T-cell (primary cell): ENCODE data around the gene C9orf57. TPM values are rescaled to one million over a fixed set of nuclear protein-coding genes. Genes with fewer than 3 reads are reported as not detected.

Experiments used
- ATAC-seq, 4 experiments: fragments of 200-7000 bp in 3 of 4; fragments of 150-1000 bp in 1 of 4; cut with Tn5 transposase; replicated peaks in 1 of 4; 1 replicate in 3 of 4; 2 replicates in 1 of 4; pipeline ENCODE4 v1.10.0; 2021; ENCODE audit warnings: moderate library complexity in 3 of 4, mild to moderate bottlenecking in 2 of 4, moderate number of reproducible peaks in 1 of 4
- CTCF ChIA-PET, 2 donors: fragments of 300-600 bp; sonication (Branson Sonifier 250); formaldehyde crosslinking; loops; one replicate each; lab custom pipeline; 2022; ENCODE audit warnings: antibody characterized with exemption in 2 of 2; lab: Charles Lee
- POLR2A ChIA-PET, 2 donors: fragments of 300-600 bp; sonication (Branson Sonifier 250); formaldehyde crosslinking; loops; one replicate each; lab custom pipeline; 2022; ENCODE audit warnings: antibody characterized with exemption in 2 of 2; lab: Charles Lee
- DNase-seq, 35 experiments: peaks; one replicate each; pipeline versions ENCODE4 v3.0.0 to v3.0.0-alpha.2; 2013 to 2023
- H3K27ac ChIP-seq: one replicate; pipeline ENCODE4 v1.5.1; 2013; ENCODE audit warnings: low read length
- H3K27me3 ChIP-seq, 2 experiments: replicated peaks in 1 of 2; 1 replicate in 1 of 2; 2 replicates in 1 of 2; pipeline versions ENCODE4 v1.6.1 to v1.7.0; 2013; ENCODE audit warnings: low read length in 1 of 2, mixed read lengths in 1 of 2; ENCODE audit not compliant: control insufficient read depth in 2 of 2, insufficient read depth in 2 of 2; ENCODE audit errors: extremely low read depth in 1 of 2
- H3K36me3 ChIP-seq, 2 donors: 1 replicate in 1 of 2; 2 replicates in 1 of 2; pipeline versions ENCODE4 v1.6.1 to v1.7.0; 2013; ENCODE audit warnings: low read length in 1 of 2; ENCODE audit not compliant: control insufficient read depth in 2 of 2, insufficient read depth in 1 of 2; ENCODE audit errors: extremely low read depth in 1 of 2
- H3K4me1 ChIP-seq, 2 experiments: 1 replicate in 1 of 2; 2 replicates in 1 of 2; pipeline versions ENCODE4 v1.6.1 to v1.7.0; 2013; ENCODE audit warnings: low read length in 2 of 2, mixed read lengths in 1 of 2; ENCODE audit not compliant: insufficient read depth in 2 of 2, control insufficient read depth in 1 of 2; ENCODE audit errors: extremely low read depth in 1 of 2
- H3K4me3 ChIP-seq, 2 donors: 1 replicate in 1 of 2; 2 replicates in 1 of 2; pipeline versions ENCODE4 v1.5.1 to v1.7.0; 2013; ENCODE audit warnings: mild to moderate bottlenecking in 2 of 2, low read length in 1 of 2, moderate library complexity in 1 of 2; ENCODE audit not compliant: control insufficient read depth in 1 of 2; ENCODE audit errors: extremely low read depth in 1 of 2
- H3K9me3 ChIP-seq: 2 replicates; pipeline ENCODE4 v1.7.0; 2013
- H3K27ac Mint-ChIP-seq, 2 donors: one replicate each; pipeline ENCODE4 v1.8.0; 2020 to 2021; ENCODE audit warnings: mild to moderate bottlenecking in 2 of 2, mixed read lengths in 2 of 2
- H3K27me3 Mint-ChIP-seq, 2 donors: one replicate each; pipeline ENCODE4 v1.8.0; 2021 to 2022; ENCODE audit warnings: mixed read lengths in 2 of 2
- H3K36me3 Mint-ChIP-seq: one replicate; pipeline ENCODE4 v1.8.0; 2021; ENCODE audit warnings: mixed read lengths
- H3K4me1 Mint-ChIP-seq, 3 donors: one replicate each; pipeline ENCODE4 v1.8.0; 2020 to 2022; ENCODE audit warnings: mixed read lengths in 3 of 3, mild to moderate bottlenecking in 1 of 3
- H3K4me3 Mint-ChIP-seq, 3 donors: one replicate each; pipeline ENCODE4 v1.8.0; 2020 to 2022; ENCODE audit warnings: mild to moderate bottlenecking in 3 of 3, mixed read lengths in 3 of 3, moderate library complexity in 3 of 3
- H3K9me3 Mint-ChIP-seq, 3 donors: one replicate each; pipeline ENCODE4 v1.8.0; 2020 to 2022; ENCODE audit warnings: mixed read lengths in 3 of 3
- WGBS: methylation state at CpG from one replicate; pipeline ENCODE4 v1.1.5; 2013; ENCODE audit warnings: missing lambda C conversion rate; ENCODE audit not compliant: insufficient coverage; 5-methylcytosine and 5-hydroxymethylcytosine counted together
- total RNA-seq, 35 experiments: library from RNA in 6 of 35; stranded (reverse) in 6 of 35; fragments of 120-200 nt in 1 of 35; gene quantifications; one replicate each; pipeline versions ENCODE4 v1.2.1 to v1.2.4 and lab custom pipeline; 2013 to 2026

Gene C9orf57
- total RNA-seq, 5 donors from 2014 or later (not counting 1 experiment from before 2014, with no cell fraction given) = not detected

- ATAC-seq (no peak), DNase-seq (no peak)
- Mint-ChIP-seq H3K4me3 (no peak overlapping the region), H3K36me3 (no peaks in the 10 kb centered on the region), H3K9me3 (no peaks in the 10 kb centered on the region), H3K4me1 (peaks cover 4 to 8% (median 5%) of the 10 kb centered on the region in 3 donors), H3K27ac (no peak overlapping the region), H3K27me3 (peaks cover 12 to 18% of the 10 kb centered on the region in 2 donors)
- ChIA-PET POLR2A (no interaction called here), CTCF (interaction anchor here (0.6 to 1.5 kb wide), 10 partner anchors 9 to 1402 kb away, joined by 3 to 20 read pairs (median 4); no protein-coding TSS in a partner anchor)
- H3K9me3 ChIP-seq = no peaks in the 10 kb centered on the region
- H3K27me3 ChIP-seq = peaks cover 0 to 12% of the 10 kb centered on the region in 2 experiments
- H3K27ac ChIP-seq = no peak overlapping the region
- peaks cover 0 to 7% of the 10 kb centered on the region in 2 experiments for H3K4me1 ChIP-seq
- H3K36me3 ChIP-seq = no peaks in the 10 kb centered on the region
- H3K4me3 ChIP-seq = no peak overlapping the region
- WGBS = no CpG with 5 or more reads among the region's 4 CpGs
These were observed 22.0 kb downstream of the C9orf57 start for GRCh38 chr9:72038408-72038807.

DNA sequence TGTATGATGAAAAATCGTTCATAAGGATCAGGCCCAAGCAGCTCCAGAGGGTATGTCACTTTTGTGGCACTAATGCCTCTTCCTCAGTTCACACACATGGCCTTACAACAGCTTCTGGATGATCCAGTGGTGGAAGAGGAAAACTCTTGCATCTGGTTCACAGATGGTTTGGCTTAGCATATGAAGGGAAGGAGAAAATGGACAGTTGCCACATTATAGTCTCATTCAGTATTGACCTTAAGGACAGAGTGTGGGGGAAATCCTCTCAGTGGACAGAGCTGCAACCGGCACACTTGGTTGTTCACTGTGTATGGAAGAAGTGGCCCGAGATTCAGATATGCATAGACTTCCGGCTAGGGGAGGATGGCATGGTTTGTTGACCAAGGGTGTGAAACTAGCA lies 22.8 kb downstream of the C9orf57 start:
- no peak overlapping the region for H3K27ac Mint-ChIP-seq
- ChIA-PET POLR2A (no interaction called here), CTCF (interaction anchor here (0.6 to 1.5 kb wide), 5 partner anchors 10 to 250 kb away, joined by 3 to 4 read pairs (median 3); no protein-coding TSS in a partner anchor)
- H3K9me3 Mint-ChIP-seq = no peaks in the 10 kb centered on the region
- no peaks in the 10 kb centered on the region for H3K9me3 ChIP-seq
- H3K27me3 ChIP-seq = peaks cover 0 to 12% of the 10 kb centered on the region in 2 experiments
- peaks cover 0 to 7% of the 10 kb centered on the region in 2 experiments for H3K4me1 ChIP-seq
- no peak for ATAC-seq
- H3K27me3 Mint-ChIP-seq = peaks cover 12 to 16% of the 10 kb centered on the region in 2 donors
- H3K36me3 Mint-ChIP-seq = no peaks in the 10 kb centered on the region
- H3K4me3 Mint-ChIP-seq = no peak overlapping the region
- WGBS = 85% methylated on average over 3 of the region's 4 CpGs
- no peak for DNase-seq
- H3K4me1 Mint-ChIP-seq = peaks cover 4 to 8% (median 5%) of the 10 kb centered on the region in 3 donors
- no peaks in the 10 kb centered on the region for H3K36me3 ChIP-seq
- no peak overlapping the region for H3K27ac ChIP-seq
- H3K4me3 ChIP-seq = no peak overlapping the region

- CTCF ChIA-PET = no interaction called here
These were observed 29.6 kb downstream of the C9orf57 start for GRCh38 chr9:72030767-72031166.

GRCh38 chr9:72029986-72030385 lies 30.4 kb downstream of the C9orf57 start:
- Histone ChIP-seq H3K36me3 (no peaks in the 10 kb centered on the region), H3K27ac (no peak overlapping the region), H3K9me3 (no peaks in the 10 kb centered on the region), H3K4me3 (no peak overlapping the region), H3K4me1 (peaks cover 0 to 1% of the 10 kb centered on the region in 2 experiments), H3K27me3 (peaks cover 0 to 7% of the 10 kb centered on the region in 2 experiments)
- ATAC-seq (no peak), DNase-seq (no peak)
- Mint-ChIP-seq H3K4me3 (no peak overlapping the region), H3K4me1 (peaks cover 0 to under 1% (median 0%) of the 10 kb centered on the region in 3 donors), H3K9me3 (no peaks in the 10 kb centered on the region), H3K27ac (no peak overlapping the region), H3K27me3 (peaks cover 0 to under 1% of the 10 kb centered on the region in 2 donors), H3K36me3 (no peaks in the 10 kb centered on the region)
- ChIA-PET POLR2A (interaction anchor here in 1 of 2 donors (0.7 kb wide), 1 partner anchor 12 kb away, joined by 4 read pairs; no protein-coding TSS in a partner anchor), CTCF (no interaction called here)
- WGBS = no CpG with 5 or more reads among the region's 1 CpG

More at GRCh38 chr9:72030767-72031166, 29.6 kb downstream of the C9orf57 start:
- Mint-ChIP-seq H3K4me3 (no peak overlapping the region), H3K27ac (no peak overlapping the region), H3K27me3 (peaks cover 4 to 5% of the 10 kb centered on the region in 2 donors), H3K36me3 (no peaks in the 10 kb centered on the region), H3K4me1 (no peaks in the 10 kb centered on the region), H3K9me3 (no peaks in the 10 kb centered on the region)
- Histone ChIP-seq H3K36me3 (no peaks in the 10 kb centered on the region), H3K4me1 (no peaks in the 10 kb centered on the region), H3K27me3 (peaks cover 0 to 6% of the 10 kb centered on the region in 2 experiments), H3K9me3 (no peaks in the 10 kb centered on the region), H3K4me3 (no peak overlapping the region), H3K27ac (no peak overlapping the region)
- DNase-seq (no peak), ATAC-seq (no peak)
- no CpG with 5 or more reads among the region's 2 CpGs for WGBS
- POLR2A ChIA-PET = interaction anchor here in 1 of 2 donors (0.6 kb wide), 1 partner anchor 539 kb away, joined by 3 read pairs; no protein-coding TSS in a partner anchor

- peaks cover 0 to 2% (median 2%) of the 10 kb centered on the region in 3 donors for H3K4me1 Mint-ChIP-seq
- ChIA-PET CTCF (interaction anchor here (0.6 to 2.3 kb wide), 17 partner anchors 9 to 1386 kb away, joined by 3 to 10 read pairs (median 4); no protein-coding TSS in a partner anchor), POLR2A (no interaction called here)
- H3K4me3 Mint-ChIP-seq = no peak overlapping the region
- no peak overlapping the region for H3K4me3 ChIP-seq
- H3K27me3 ChIP-seq = peaks cover 0 to 4% of the 10 kb centered on the region in 2 experiments
- H3K36me3 Mint-ChIP-seq = no peaks in the 10 kb centered on the region
- no peaks in the 10 kb centered on the region for H3K9me3 ChIP-seq
- peaks cover 0 to 1% of the 10 kb centered on the region in 2 donors for H3K27me3 Mint-ChIP-seq
- no peak overlapping the region for H3K27ac ChIP-seq
- H3K9me3 Mint-ChIP-seq = no peaks in the 10 kb centered on the region
- WGBS = no CpG with 5 or more reads among the region's 3 CpGs
- DNase-seq = no peak
- H3K4me1 ChIP-seq = peaks cover 0 to 4% of the 10 kb centered on the region in 2 experiments
- H3K27ac Mint-ChIP-seq = no peak overlapping the region
- ATAC-seq = no peak
- no peaks in the 10 kb centered on the region for H3K36me3 ChIP-seq
These were observed 34.5 kb downstream of the C9orf57 start for GRCh38 chr9:72025906-72026305.

GRCh38 chr9:72023596-72023995 lies 36.8 kb downstream of the C9orf57 start:
- Histone ChIP-seq H3K4me3 (no peak overlapping the region), H3K9me3 (no peaks in the 10 kb centered on the region), H3K27me3 (peaks cover 0 to 4% of the 10 kb centered on the region in 2 experiments), H3K4me1 (peaks cover 0 to 4% of the 10 kb centered on the region in 2 experiments), H3K36me3 (no peaks in the 10 kb centered on the region), H3K27ac (no peak overlapping the region)
- WGBS = no CpG with 5 or more reads among the region's 4 CpGs
- H3K27me3 Mint-ChIP-seq = peaks cover 0 to 3% of the 10 kb centered on the region in 2 donors
- H3K9me3 Mint-ChIP-seq = no peaks in the 10 kb centered on the region
- ChIA-PET POLR2A (no interaction called here), CTCF (interaction anchor here (0.6 to 2.6 kb wide), 10 partner anchors 12 to 419 kb away, joined by 3 to 19 read pairs (median 4); no protein-coding TSS in a partner anchor)
- peaks cover 0 to 2% (median 2%) of the 10 kb centered on the region in 3 donors for H3K4me1 Mint-ChIP-seq
- ATAC-seq (no peak), DNase-seq (no peak)
- H3K36me3 Mint-ChIP-seq = no peaks in the 10 kb centered on the region
- H3K27ac Mint-ChIP-seq = no peak overlapping the region
- H3K4me3 Mint-ChIP-seq = no peak overlapping the region
